Neural progenitor cell (in vitro differentiated cells): Measurements from ENCODE around the gene MYCBP. TPM values are rescaled to one million over a fixed set of nuclear protein-coding genes. Genes with fewer than 3 reads are reported as not detected.
"Not testable (repeated sequence)": the region's sequence is repeated elsewhere in the genome, so short reads cannot be mapped to it uniquely, and the experiment has no call there.

Experiments used
- DNase-seq: peaks from one replicate; pipeline ENCODE4 v3.0.0-alpha.2; 2016; ENCODE audit warnings: low spot score
- H2AFZ ChIP-seq: fragments of 200-600 bp; sonication (generic); replicated peaks from 2 replicates; pipeline ENCODE4 v1.6.1; 2016; ENCODE audit warnings: antibody characterized with exemption
- H3F3A ChIP-seq: fragments of 200-600 bp; sonication (generic); 2 replicates; pipeline ENCODE4 v1.6.1; 2016; ENCODE audit warnings: antibody characterized with exemption, low read depth
- H3K27ac ChIP-seq: fragments of 200-600 bp; sonication (generic); 2 replicates; pipeline ENCODE4 v1.5.1; 2016; ENCODE audit warnings: mild to moderate bottlenecking
- H3K27me3 ChIP-seq: fragments of 200-600 bp; sonication (generic); 2 replicates; pipeline ENCODE4 v1.6.1; 2016; ENCODE audit warnings: mild to moderate bottlenecking, moderate library complexity
- H3K36me3 ChIP-seq: fragments of 200-600 bp; sonication (generic); 2 replicates; pipeline ENCODE4 v1.5.1; 2016
- H3K4me1 ChIP-seq: fragments of 200-600 bp; sonication (generic); 2 replicates; pipeline ENCODE4 v1.6.1; 2016; ENCODE audit warnings: mixed run types
- H3K4me2 ChIP-seq: fragments of 200-600 bp; sonication (generic); 2 replicates; pipeline ENCODE4 v1.6.1; 2016
- H3K4me3 ChIP-seq: fragments of 200-600 bp; sonication (generic); 2 replicates; pipeline ENCODE4 v1.5.1; 2016
- H3K79me2 ChIP-seq: fragments of 200-600 bp; sonication (generic); 2 replicates; pipeline ENCODE4 v1.6.1; 2016; ENCODE audit warnings: low read depth
- H3K9ac ChIP-seq: fragments of 200-600 bp; sonication (generic); 2 replicates; pipeline ENCODE4 v1.6.1; 2016
- H3K9me3 ChIP-seq: fragments of 200-600 bp; sonication (generic); 2 replicates; pipeline ENCODE4 v1.5.1; 2016; ENCODE audit warnings: low read depth
- H4K20me1 ChIP-seq: fragments of 200-600 bp; sonication (generic); 2 replicates; pipeline ENCODE4 v1.6.1; 2016; ENCODE audit warnings: low read depth
- H3K27ac Mint-ChIP-seq: 3 replicates; pipeline ENCODE4 v1.8.0; 2021; ENCODE audit warnings: mixed read lengths
- H3K27me3 Mint-ChIP-seq: 2 replicates; pipeline ENCODE4 v1.8.0; 2022; ENCODE audit warnings: low read depth, mild to moderate bottlenecking, inconsistent platforms, moderate library complexity, mixed read lengths; ENCODE audit not compliant: insufficient read depth
- H3K36me3 Mint-ChIP-seq: 3 replicates; pipeline ENCODE4 v1.8.0; 2021; ENCODE audit warnings: mixed read lengths
- H3K4me1 Mint-ChIP-seq: 3 replicates; pipeline ENCODE4 v1.8.0; 2021; ENCODE audit warnings: mixed read lengths
- H3K4me3 Mint-ChIP-seq: 3 replicates; pipeline ENCODE4 v1.8.0; 2021; ENCODE audit warnings: mild to moderate bottlenecking, moderate library complexity, mixed read lengths
- H3K9me3 Mint-ChIP-seq: 3 replicates; pipeline ENCODE4 v1.8.0; 2020; ENCODE audit warnings: mixed read lengths
- EZH2 ChIP-seq: fragments of 200-600 bp; sonication (generic); IDR thresholded peaks from 2 replicates; pipeline ENCODE4 v1.6.1; 2017; ENCODE audit warnings: antibody characterized with exemption, mild to moderate bottlenecking, moderate library complexity
- EZH2phosphoT487 ChIP-seq: fragments of 200-600 bp; sonication (generic); IDR thresholded peaks from 2 replicates; pipeline ENCODE4 v1.6.1; 2017; ENCODE audit warnings: antibody characterized with exemption
- total RNA-seq: library from RNA; depleted of rRNA; stranded (reverse); fragments of >200 nt; gene quantifications from 2 replicates; pipeline ENCODE4 v1.2.3, GENCODE V29; 2015; ENCODE audit warnings: low replicate concordance
- TF ChIP-seq, protein P1 (sequence below): fragments of 200-600 bp; sonication (generic); IDR thresholded peaks from 2 replicates; pipeline ENCODE4 v1.5.1; 2017; ENCODE audit warnings: antibody characterized with exemption, mild to moderate bottlenecking

Gene MYCBP
- total RNA-seq, 1 donor from 2014 or later, result 36.5 TPM

DNA sequence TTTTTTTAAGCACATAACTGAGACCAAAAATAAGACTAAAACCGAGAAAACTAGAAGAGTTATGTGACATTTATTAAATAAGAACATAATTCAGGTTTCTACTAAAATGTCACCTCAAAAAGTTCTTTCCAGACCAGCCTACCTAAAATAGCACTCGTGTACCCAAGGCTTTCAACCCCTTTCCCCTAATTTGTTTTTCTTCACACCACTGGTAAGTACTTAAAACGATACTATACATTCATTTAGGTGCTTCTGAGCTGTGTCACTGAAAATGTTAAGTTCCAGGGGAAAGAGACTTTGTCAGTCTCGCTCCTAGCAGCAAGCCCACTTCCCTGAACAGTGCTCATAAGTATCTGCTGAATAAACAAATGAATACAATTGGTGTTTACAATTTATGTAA lies 20.4 kb downstream of the MYCBP start:
- no peak for DNase-seq
- H3K4me1 ChIP-seq, result peaks cover 2% of the 10 kb centered on the region
- peaks cover 21% of the 10 kb centered on the region for H3K36me3 ChIP-seq
- Mint-ChIP-seq H3K9me3 (no peaks in the 10 kb centered on the region), H3K27ac (no peak overlapping the region), H3K27me3 (no peaks in the 10 kb centered on the region), H3K36me3 (peaks cover 5% of the 10 kb centered on the region), H3K4me3 (no peak overlapping the region), H3K4me1 (peaks cover 6% of the 10 kb centered on the region)
- H3K79me2 ChIP-seq, result peaks cover 13% of the 10 kb centered on the region
- H3K27me3 ChIP-seq, result no peaks in the 10 kb centered on the region
- H3F3A ChIP-seq, result peaks cover 3% of the 10 kb centered on the region
- H2AFZ ChIP-seq, result no peak overlapping the region
- no peak overlapping the region for H3K4me2 ChIP-seq
- no peaks in the 10 kb centered on the region for H3K9me3 ChIP-seq
- H3K9ac ChIP-seq, result no peak overlapping the region
- TF ChIP-seq EZH2phosphoT487 (no peak), EZH2 (no peak)
- TF ChIP-seq, protein P1, sequence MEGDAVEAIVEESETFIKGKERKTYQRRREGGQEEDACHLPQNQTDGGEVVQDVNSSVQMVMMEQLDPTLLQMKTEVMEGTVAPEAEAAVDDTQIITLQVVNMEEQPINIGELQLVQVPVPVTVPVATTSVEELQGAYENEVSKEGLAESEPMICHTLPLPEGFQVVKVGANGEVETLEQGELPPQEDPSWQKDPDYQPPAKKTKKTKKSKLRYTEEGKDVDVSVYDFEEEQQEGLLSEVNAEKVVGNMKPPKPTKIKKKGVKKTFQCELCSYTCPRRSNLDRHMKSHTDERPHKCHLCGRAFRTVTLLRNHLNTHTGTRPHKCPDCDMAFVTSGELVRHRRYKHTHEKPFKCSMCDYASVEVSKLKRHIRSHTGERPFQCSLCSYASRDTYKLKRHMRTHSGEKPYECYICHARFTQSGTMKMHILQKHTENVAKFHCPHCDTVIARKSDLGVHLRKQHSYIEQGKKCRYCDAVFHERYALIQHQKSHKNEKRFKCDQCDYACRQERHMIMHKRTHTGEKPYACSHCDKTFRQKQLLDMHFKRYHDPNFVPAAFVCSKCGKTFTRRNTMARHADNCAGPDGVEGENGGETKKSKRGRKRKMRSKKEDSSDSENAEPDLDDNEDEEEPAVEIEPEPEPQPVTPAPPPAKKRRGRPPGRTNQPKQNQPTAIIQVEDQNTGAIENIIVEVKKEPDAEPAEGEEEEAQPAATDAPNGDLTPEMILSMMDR, result no peak
- H4K20me1 ChIP-seq, result no peaks in the 10 kb centered on the region
- no peak overlapping the region for H3K4me3 ChIP-seq
- no peak overlapping the region for H3K27ac ChIP-seq

DNA sequence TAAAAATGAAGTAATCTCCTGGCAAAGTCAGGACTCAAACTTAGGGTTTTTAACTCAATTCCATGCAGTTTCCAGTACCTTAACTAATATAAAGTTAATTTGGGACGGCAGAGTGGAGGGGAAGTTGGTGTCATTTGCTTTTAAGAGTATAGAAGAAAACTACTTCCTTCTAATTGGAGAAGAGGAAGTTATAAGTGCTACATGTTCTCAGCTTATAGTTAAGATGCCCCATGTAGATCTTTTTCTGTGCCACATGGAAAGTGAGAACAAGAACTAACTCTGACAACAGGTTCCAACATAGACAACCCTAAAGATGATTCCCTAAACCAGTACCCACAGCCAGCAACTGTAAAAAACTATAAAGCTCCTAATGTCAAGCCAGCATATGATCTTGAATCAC lies 25.1 kb downstream of the MYCBP start:
- Histone ChIP-seq H3K4me1 (no peaks in the 10 kb centered on the region), H3K9me3 (no peaks in the 10 kb centered on the region), H3K4me3 (no peak overlapping the region), H3K9ac (no peak overlapping the region), H2AFZ (no peak overlapping the region), H4K20me1 (no peaks in the 10 kb centered on the region), H3K4me2 (no peak overlapping the region), H3F3A (peaks cover 3% of the 10 kb centered on the region), H3K27me3 (no peaks in the 10 kb centered on the region), H3K36me3 (peaks cover 28% of the 10 kb centered on the region), H3K27ac (no peak overlapping the region), H3K79me2 (no peaks in the 10 kb centered on the region)
- Mint-ChIP-seq H3K27me3 (no peaks in the 10 kb centered on the region), H3K36me3 (peaks cover 8% of the 10 kb centered on the region), H3K4me3 (no peak overlapping the region), H3K4me1 (no peaks in the 10 kb centered on the region), H3K27ac (no peak overlapping the region), H3K9me3 (no peaks in the 10 kb centered on the region)
- TF ChIP-seq EZH2 (no peak), EZH2phosphoT487 (no peak)
- TF ChIP-seq, protein P1, result no peak
- DNase-seq, result no peak

DNA sequence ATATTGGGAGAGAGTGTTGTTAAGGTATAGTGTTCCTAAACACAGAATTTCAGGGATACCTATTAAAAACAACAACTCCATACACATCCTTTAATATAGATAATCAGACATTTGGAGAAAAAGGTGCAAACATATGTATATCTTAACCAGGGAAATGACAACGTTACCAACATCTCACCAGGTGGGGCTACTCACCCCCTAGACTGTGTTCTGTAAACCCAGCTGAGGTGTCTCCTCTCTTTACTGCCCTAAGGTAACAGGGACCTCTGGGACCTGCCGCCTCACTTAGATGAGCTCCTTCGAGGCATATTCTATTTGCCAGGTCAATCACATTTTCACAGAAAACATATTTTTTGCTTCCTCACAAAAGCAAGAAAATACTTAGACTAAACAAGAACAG lies 26.9 kb downstream of the MYCBP start:
- Mint-ChIP-seq H3K27me3 (no peaks in the 10 kb centered on the region), H3K4me3 (no peak overlapping the region), H3K4me1 (no peaks in the 10 kb centered on the region), H3K27ac (no peak overlapping the region), H3K36me3 (peaks cover 10% of the 10 kb centered on the region), H3K9me3 (no peaks in the 10 kb centered on the region)
- Histone ChIP-seq H3K4me3 (no peak overlapping the region), H3F3A (no peaks in the 10 kb centered on the region), H3K79me2 (no peaks in the 10 kb centered on the region), H3K9me3 (no peaks in the 10 kb centered on the region), H3K4me2 (no peak overlapping the region), H2AFZ (no peak overlapping the region), H3K27me3 (no peaks in the 10 kb centered on the region), H3K4me1 (no peaks in the 10 kb centered on the region), H3K36me3 (peaks cover 11% of the 10 kb centered on the region), H3K9ac (no peak overlapping the region), H3K27ac (no peak overlapping the region), H4K20me1 (no peaks in the 10 kb centered on the region)
- no peak for DNase-seq
- TF ChIP-seq EZH2phosphoT487 (no peak), EZH2 (no peak)
- TF ChIP-seq, protein P1, result no peak

DNA sequence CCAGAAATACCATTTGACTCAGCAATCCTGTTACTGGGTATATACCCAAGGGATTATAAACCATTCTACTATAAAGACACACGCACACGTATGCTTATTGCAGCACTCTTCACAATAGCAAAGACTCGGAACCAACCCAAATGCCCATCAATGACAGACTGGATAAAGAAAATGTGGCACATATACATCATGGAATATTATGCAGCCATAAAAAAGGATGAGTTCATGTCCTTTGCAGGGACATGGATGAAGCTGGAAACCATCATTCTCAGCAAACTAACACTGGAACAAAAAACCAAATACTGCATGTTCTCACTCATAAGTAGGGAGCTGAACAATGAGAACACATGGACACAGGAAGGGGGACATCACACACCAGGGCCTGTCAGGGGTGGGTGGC lies 28.1 kb downstream of the MYCBP start:
- not testable (repeated sequence) for H3K4me3 ChIP-seq, H3K9me3 ChIP-seq, H4K20me1 ChIP-seq, H3K36me3 ChIP-seq, H3K4me1 ChIP-seq, H3K36me3 Mint-ChIP-seq, H3K27me3 Mint-ChIP-seq, H3K4me3 Mint-ChIP-seq, H3K27ac Mint-ChIP-seq, H3K4me1 Mint-ChIP-seq, DNase-seq, H3K79me2 ChIP-seq, H3K4me2 ChIP-seq, H3K9ac ChIP-seq, H3K9me3 Mint-ChIP-seq, H3K27me3 ChIP-seq, H3F3A ChIP-seq, H3K27ac ChIP-seq, H2AFZ ChIP-seq
